HG02870 (cell line): Measurements from ENCODE around the gene SLC9A4.

Experiments used
- ATAC-seq: cut with Tn5 transposase; IDR thresholded peaks from one replicate; pipeline ENCODE4 v1.9.1; 2021; ENCODE audit warnings: mild to moderate bottlenecking, moderate library complexity; ENCODE audit not compliant: unreplicated experiment

Gene SLC9A4

DNA sequence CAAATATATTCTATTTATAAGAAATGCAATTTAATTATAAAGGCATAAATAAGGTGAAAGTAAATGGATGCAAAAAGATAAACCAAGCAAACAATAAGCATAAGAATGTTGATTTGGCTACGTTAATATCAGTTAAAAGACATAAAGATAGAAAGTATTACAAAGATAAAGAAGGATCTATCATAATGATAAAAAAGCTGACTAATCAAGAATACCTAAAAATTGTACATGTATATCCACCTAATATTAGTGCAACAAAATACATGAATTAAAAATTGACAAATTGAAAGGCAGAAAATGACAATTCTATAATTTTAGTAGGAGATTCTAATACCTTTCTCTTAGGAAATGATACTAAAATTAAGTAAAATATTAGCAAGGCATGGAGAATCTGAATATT, 21.5 kb downstream of the SLC9A4 start:
- no peak for ATAC-seq

DNA sequence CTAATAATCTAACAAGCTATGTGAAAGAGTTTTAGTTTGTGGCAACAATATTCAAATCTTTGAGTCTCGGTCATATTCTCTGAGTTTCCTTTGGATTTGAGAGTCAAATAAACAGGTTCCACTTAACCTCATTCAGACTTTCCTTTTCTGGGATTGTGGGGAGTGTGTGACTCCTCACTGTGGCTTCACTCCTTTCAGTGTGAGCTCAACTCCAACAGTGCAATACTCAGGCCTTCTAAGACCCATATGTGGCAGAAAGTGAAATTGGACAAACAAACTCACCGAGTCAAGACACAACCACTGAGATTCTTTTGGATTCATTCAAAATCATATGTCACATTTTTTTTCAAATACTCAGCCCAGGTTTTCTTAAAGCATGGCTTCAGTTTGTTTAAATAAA, 25.4 kb downstream of the SLC9A4 start:
- peak; percentile 76 for ATAC-seq

DNA sequence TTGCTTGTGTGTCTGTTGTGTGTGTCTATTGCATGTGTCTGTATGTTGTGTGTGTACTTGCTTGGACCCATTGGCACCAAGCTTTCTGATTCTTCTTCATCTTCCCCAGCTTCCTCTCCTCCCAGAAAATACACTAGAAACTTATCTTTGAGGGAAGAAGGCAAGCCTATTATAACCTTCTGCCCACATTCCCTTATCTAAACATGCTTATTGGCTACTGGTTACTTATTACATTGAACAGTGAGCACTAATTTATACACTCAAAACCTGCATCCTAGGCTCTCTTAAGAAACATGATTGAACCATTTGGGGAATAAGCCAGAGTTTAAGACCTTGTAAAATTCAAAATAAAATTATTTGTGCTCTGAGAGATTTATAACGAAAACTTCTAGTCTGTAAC, 26.5 kb downstream of the SLC9A4 start:
- ATAC-seq = no peak

DNA sequence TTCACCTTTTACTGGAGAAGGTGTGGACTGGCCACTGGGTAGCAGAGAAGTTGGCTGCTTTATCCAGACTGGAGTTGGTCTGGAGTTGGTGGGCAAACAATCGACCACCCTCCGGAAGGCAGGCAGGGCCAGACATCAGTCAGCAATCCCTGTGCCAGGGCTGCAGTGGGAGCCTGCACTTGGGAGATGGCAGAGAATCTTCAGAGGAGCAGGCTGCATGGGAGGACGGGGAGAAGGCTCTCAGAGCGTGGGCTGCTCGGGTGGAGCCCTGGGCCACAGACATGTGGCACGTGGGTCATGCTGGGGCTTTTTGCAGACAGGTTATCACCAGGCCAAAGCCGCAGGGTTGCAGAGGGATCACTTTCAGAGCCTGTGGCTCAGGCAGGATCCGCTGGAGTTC, 29.6 kb downstream of the SLC9A4 start:
- ATAC-seq = no peak

DNA sequence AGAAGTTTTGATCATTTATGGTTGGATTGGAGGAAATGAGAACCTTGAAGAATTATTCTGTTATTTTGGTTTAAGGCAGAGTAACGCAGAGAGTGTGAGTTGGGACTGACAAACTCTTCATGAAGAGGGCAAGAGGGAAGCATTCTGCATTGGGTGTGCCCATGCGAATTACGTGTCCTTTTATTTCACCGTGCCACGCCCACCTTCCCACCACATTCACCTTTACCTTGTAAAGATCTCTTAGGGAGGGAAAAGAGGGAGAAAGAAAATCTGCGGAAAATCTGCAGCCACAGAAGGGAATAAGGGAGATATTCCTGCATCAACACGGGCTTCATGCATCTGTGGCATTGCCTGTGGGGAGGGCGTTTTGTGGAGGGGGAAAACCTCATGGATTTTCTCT, 31.8 kb downstream of the SLC9A4 start:
- ATAC-seq = no peak

DNA sequence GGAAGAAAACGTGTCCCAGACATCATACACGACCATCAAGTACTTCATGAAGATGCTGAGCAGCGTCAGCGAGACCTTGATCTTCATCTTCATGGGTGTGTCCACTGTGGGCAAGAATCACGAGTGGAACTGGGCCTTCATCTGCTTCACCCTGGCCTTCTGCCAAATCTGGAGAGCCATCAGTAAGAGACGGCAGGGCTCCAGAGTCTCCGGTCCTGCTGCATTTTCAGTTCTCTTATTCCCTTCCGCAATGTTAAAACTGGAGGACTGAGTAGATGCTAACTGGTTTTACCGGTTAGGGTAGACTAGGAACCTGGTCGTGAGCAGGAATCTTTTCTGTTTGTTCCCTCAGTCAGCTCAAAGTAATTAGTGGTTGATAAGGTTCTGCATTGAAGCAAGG, 32.3 kb downstream of the SLC9A4 start:
- no peak for ATAC-seq

DNA sequence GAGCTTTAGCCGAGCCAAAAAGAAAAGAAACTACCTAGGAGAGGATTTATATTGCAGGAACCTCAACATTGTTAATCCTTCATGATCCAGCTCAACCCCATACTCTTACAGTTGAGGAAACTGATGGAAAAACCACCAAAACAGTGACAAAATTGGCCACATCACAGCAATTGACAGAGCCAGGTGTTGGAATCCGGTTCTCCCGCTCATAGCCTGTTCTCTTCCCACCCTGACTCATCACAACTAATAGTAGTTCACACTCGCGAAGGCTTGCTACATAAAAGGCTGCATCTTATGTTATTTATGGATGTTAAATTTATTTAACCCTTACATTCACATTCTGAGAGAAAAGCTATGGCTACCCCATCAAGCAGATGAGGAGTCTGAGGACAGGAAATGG, 33.7 kb downstream of the SLC9A4 start:
- ATAC-seq = no peak

DNA sequence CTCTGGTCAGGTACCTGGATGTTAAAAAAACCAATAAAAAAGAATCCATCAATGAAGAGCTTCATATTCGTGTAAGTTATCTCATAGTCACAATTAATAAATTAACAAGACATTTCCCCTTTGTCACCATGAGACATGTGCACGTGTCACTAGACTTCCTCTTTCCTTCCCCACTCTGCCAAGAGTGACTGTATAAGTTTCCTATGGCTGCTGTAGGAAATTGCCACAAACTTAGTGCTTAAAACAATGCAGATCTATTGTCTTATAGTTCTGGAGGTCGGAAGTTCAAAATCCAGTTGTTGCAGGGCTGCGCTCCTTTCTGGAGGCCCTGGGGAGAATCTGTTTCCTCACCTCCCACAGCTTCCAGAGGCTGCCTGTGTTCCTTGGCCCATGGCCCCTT, 35.8 kb downstream of the SLC9A4 start:
- ATAC-seq = no peak

DNA sequence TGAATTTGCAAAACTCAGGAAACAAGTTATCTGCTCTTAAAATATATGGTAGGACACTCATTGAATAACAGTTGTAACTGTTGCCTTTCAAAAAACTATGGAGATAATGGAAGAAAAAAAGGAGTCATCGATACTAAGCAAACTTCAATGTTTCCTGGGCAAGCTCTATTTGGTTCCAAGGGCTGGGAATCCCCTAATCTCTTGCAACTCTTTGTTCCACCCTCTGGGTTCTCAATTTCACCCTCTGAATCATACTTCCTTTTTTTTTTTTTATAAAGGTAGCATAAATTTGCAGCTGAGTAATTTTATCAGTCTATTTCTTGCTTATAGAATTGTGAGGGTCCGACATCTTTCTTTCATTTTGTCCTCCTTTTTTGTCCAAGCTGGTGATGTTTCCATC, 36.7 kb downstream of the SLC9A4 start:
- ATAC-seq = peak; percentile 50

DNA sequence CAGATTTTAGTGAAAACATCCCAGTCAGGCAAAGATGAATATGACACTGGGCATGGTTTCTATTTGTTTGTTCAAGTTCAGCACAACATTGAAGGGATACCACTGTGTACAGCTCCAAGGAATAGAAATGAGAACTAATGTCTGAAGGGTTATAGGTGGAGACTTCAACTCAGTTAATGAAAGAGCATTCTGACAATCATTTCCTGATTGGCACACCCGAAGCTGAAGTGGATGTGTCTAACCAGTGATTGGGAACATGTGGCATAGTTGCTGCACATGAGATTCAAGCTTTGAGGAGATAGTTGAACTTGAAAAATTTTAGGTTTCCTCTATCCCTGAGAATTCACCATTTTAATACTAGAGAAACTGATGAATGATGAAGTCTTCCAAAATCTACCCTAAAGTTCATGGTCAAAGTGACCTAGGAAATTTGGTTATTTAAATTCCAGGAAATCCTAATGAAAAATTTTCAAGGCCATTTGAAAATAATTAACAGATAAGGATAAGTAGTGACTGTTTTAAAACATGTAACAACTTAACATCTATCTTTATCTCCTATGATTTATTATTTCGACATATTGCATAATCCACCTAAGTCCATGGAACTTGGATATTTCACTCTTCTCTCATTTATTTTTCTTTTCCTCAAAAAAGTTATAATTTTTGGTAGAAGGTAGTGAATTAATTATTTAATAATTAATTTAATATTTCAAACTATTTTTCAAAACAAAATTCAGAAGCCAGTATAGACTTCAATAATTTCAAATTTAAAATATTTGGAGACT, 38.0 kb downstream of the SLC9A4 start:
- ATAC-seq = no peak

DNA sequence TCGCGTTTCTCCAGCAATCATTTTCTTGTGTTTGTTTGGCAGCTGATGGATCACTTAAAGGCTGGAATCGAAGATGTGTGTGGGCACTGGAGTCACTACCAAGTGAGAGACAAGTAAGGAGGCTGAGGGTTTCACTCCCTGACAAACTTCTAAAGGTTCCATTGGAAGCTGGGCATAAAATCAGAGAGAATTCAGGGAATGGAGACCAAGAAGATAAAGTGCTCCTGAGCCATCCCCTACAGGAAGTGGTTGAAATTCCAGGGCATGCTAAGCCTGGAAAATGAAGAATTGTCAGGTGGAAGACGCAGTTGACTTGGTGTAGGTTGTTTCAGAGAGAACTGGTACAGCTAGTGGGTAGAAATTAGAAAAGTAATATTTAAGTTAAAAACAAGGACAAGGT, 39.1 kb downstream of the SLC9A4 start:
- ATAC-seq = no peak

DNA sequence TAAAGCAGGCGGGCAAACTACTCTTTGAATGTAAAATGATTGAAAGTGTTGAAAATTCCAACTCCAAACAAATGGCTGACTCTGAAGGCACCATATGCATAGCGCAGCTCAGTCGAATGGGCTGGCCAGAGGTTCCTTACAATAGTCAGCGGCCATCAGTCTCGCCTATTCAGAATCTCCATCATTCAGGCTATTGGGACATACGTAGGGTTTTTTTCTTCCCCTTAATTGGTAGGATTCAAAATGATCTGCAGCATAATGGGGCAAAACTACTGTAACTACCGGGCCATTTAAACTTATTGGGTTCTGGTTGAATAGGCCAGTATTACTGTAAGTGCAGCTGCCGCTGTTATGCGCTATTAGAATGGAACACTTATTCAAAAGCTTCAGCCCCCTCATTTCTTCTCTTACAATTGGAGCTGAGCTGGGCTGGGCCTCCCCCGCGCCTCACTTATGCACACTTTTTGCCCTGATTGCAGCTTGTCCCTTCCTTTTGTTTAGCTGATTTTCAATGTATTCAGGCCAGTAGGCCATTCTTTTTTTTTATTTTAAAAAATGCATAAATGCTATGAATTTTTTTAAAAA, 40.4 kb downstream of the SLC9A4 start:
- ATAC-seq = no peak

DNA sequence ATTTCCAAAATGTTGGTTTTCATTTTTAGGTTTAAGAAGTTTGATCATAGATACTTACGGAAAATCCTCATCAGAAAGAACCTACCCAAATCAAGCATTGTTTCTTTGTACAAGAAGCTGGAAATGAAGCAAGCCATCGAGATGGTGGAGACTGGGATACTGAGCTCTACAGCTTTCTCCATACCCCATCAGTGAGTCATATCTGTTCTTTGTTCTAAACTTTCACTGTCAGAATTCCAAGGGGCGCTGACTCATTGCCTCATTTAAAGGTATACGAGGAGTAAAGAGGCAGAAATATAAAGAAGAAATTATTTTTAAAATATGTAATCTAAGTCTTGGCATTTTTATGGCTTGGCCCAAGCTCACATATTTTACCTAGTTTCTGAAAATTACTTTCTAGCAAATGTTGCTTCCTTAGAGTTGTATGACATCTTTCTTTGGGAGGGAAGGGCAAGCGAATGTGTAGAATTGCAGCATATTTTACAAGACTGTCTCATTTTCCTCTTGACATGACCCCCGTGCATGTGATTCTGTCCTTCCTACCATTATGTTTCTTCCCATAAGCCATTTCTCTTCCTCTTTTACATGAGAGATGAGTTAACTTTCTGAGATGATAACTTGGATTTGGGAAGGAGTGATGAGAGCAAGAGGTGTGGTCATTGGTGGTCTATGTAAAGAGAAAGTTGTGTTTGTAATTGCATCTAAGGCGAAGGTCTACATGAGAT, 41.2 kb downstream of the SLC9A4 start:
- ATAC-seq = no peak

DNA sequence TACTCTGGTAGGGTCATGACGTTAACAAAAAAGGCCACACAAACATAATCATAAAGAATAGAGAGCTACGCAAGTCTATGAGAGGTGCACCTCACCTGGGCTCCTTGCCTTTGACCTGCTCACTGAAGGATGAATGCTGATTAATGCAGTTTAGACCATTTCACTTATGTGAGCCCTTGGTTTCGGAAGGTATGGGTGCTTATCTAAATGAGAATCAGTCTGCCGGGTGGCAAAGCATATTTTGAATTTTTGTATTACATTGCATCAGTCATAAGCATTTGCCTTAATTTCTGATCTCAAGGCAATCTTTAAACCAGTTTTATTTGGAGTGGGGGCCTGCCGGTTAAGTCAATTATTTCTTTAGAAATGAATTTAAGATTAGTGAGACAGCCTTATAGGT, 42.8 kb downstream of the SLC9A4 start:
- ATAC-seq = no peak

DNA sequence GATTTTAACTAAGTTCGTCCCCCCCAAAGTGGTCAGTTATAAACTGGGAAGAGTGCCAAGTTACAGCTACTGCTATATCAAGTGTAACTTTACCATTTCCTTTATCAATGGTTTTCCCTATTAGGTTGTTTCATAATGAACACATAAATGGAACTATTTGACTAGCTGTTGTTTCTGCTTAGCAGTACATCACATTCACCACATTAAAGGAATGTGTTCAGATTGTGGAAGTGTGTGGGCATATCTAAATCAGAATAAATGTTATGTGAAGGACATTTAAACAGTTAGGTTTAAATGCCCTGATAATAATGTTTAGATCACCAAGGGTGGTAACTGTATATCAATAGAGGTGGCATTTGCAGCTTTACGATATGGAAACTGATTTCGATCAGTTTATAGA, 45.1 kb downstream of the SLC9A4 start:
- no peak for ATAC-seq

DNA sequence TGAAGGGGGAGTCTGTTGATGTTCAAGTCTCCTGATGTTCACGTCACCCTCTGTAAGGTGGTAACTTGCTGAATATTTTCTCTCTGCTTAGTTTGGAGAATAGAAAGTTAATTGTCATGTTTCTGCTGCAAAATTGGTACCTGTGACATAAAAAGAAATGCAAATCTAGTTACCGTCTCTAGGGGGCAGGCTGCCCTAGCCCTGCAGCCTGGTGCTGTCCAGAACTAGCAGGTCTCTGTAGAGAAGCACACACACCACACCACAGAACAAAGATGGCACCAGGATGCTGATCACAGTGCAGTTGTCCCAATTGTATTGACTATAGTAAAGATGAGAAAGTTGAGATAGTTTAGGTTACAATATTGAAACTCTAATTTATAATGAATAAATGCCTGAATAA, 47.0 kb downstream of the SLC9A4 start:
- peak; percentile 80 for ATAC-seq

DNA sequence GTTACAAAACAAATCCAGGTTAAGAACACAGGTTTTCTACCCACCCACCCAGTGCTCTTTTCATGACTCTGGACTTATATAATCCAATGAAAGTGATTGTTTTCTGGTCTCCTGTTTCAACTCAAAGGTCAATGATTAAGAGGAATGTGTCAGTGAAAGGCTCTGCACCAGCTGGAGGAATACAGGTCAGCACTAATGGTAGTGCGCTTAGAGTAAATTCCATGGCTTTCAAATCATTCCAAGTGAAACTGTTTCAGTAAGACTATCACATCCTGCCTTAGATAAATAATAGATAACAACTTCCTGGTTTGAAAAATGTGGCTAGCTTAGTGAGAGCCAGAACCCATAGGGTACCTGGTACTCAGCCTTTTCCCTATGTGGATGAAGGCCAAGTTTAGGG, 47.8 kb downstream of the SLC9A4 start:
- ATAC-seq = no peak

DNA sequence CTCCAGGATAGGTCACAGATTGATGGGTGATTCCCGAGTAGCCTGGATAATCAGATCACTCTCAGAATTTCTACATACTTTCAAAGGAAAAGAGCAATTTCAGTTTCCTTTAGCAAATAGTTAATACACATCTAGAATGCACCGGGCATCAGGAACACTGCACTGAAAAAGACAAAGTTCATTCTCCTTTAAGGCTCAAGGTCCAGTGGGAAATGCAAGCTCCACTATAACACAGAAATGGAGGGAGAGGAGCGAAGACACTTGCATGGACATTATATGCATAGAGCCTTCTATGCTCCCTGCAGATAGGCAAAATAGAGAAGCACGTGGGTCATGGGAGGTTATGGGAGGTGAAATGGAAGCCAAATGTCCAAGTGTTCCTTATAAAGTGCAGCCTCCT, 49.1 kb downstream of the SLC9A4 start:
- no peak for ATAC-seq

DNA sequence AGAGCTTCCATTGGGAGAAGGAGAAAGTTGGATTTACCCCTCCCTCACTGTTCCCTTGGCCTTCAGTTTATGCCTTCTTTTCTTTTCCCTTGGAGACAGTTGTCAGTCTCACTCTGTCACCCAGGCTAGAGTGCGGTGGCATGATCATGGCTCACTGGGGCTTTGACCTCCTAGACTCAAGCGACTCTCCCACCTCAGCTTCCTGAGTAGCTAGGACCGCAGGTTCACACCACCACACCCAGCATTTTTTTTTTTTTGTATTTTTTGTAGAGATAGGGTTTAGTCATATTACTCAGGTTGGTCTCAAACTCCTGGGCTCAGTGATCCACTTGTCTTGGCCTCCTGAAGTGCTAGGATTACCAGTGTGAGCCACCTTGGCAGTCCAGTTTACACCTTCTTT, 49.9 kb downstream of the SLC9A4 start:
- no peak for ATAC-seq

DNA sequence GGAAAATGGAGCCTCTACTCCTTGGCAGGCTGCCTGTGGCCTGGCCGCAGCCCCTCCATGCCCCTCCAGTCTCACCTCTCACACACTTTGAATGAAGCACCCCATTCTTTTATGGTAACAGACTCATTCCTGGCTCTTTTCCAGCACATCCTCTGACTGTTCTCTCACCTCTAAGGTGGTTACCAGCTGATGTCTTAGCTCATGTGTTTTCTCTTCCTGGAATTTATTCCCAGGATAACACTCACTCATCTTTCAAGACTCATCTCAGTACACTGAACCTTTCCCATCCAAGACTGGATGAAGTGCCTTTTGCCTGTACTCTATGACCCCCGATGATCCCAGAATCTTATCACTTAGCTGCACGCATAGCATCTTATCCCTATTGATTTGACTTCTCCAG, 50.6 kb downstream of the SLC9A4 start:
- no peak for ATAC-seq

DNA sequence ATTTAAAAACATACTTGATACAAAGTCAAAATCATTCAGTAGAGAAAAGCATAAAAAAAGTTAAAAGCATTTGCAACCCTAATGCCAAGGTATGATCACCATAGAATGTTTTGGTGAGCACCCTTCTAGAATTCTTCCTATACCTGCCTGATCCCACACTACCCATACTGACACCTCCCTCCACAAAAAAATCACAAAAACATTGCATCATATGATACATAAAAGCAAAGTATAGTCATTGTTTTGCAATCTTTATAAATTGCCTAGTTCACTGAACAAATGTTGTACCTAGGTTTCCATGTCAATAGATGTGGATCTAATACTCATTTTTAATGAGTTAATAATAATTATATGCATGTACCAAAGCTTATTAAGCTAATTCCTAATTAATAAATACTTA, 54.1 kb downstream of the SLC9A4 start:
- no peak for ATAC-seq

DNA sequence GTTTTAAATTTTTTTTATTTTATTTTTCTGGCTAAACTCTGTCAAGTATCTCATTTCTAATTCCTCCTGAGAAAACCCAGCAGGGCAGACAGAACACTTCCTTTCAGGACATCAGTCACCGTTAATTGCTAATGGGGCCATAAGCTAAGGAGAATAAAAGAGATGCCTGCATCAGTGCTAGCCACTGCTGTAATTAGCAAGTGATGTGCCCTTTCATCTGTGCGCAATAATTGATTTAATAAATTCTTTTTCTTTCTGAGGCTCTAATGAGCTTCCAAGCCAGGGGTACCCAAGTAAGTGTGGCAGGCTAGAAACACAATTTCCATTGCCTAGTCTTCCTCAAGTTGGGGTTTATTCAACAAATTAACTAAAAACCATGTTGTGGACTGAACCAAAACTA, 65.5 kb downstream of the SLC9A4 start:
- ATAC-seq = no peak
